ENCODE results near the gene PTH1R. TPM values are rescaled to one million over a fixed set of nuclear protein-coding genes. Genes with fewer than 3 reads are reported as not detected.
A peak's percentile ranks its signal among the peaks of the same experiment; 100 is the strongest.

PTH1R gene
- total RNA-seq, 4 donors from 2014 or later: 7.8 to 18.5 (median 14.5) TPM

GRCh38 chr3:46868948-46869347, 8.6 kb upstream of the PTH1R start:
- 80 to 93% methylated on average over 2 to 3 of the region's 7 CpGs for WGBS, 2 donors (ENCODE audit: low coverage in 1 of 2)
- Histone ChIP-seq H3K36me3 (no peaks in the 10 kb centered on the region), H3K27ac (peak overlapping the region in 1 of 4 donors; percentile 66), H3K4me1 (peaks cover 7 to 42% (median 22%) of the 10 kb centered on the region in 3 donors), H3K4me3 (no peak overlapping the region), H3K27me3 (no peaks in the 10 kb centered on the region), H3K9me3 (no peaks in the 10 kb centered on the region)
- TF ChIP-seq POLR2AphosphoS5 (IDR thresholded peaks at IDR 0.05) (no peak), POLR2A (IDR thresholded peaks at IDR 0.05) (no peak), EP300 (IDR thresholded peaks at IDR 0.05) (no peak), CTCF (IDR thresholded peaks at IDR 0.05) (no peak)
- no peak for ATAC-seq

GRCh38 chr3:46869440-46869839, 8.1 kb upstream of the PTH1R start:
- TF ChIP-seq POLR2AphosphoS5 (IDR thresholded peaks at IDR 0.05) (no peak), POLR2A (IDR thresholded peaks at IDR 0.05) (no peak), CTCF (IDR thresholded peaks at IDR 0.05) (no peak)
- WGBS, 2 donors (ENCODE audit: low coverage in 1 of 2): 67% methylated on average over 1 of the region's 10 CpGs; no CpG with 5 or more reads in 1 of the 2 donors
- Histone ChIP-seq H3K27me3 (no peaks in the 10 kb centered on the region), H3K4me3 (no peak overlapping the region), H3K9me3 (no peaks in the 10 kb centered on the region), H3K36me3 (no peaks in the 10 kb centered on the region), H3K27ac (no peak overlapping the region), H3K4me1 (peaks cover 7 to 47% (median 27%) of the 10 kb centered on the region in 3 donors)
- ATAC-seq: no peak

GRCh38 chr3:46870651-46871050, 6.9 kb upstream of the PTH1R start:
- Histone ChIP-seq H3K4me3 (no peak overlapping the region), H3K27ac (no peak overlapping the region), H3K9me3 (no peaks in the 10 kb centered on the region), H3K4me1 (peaks cover 7 to 56% (median 30%) of the 10 kb centered on the region in 3 donors), H3K36me3 (no peaks in the 10 kb centered on the region), H3K27me3 (no peaks in the 10 kb centered on the region)
- no peak for ATAC-seq
- TF ChIP-seq POLR2A (IDR thresholded peaks at IDR 0.05): no peak
- 82 to 89% methylated on average over 4 to 5 of the region's 5 CpGs for WGBS, 2 donors (ENCODE audit: low coverage in 1 of 2)

- Histone ChIP-seq H3K4me3 (no peak overlapping the region), H3K27ac (no peak overlapping the region), H3K36me3 (no peaks in the 10 kb centered on the region), H3K27me3 (no peaks in the 10 kb centered on the region), H3K9me3 (no peaks in the 10 kb centered on the region), H3K4me1 (peaks cover 7 to 56% (median 30%) of the 10 kb centered on the region in 3 donors)
- TF ChIP-seq EP300 (IDR thresholded peaks at IDR 0.05): no peak
- no peak for TF ChIP-seq CTCF (IDR thresholded peaks at IDR 0.05)
- TF ChIP-seq POLR2AphosphoS5 (IDR thresholded peaks at IDR 0.05): no peak
- 56 to 71% methylated on average over 3 of the region's 10 CpGs for WGBS, 2 donors (ENCODE audit: low coverage in 1 of 2)
- ATAC-seq: no peak
Measured at GRCh38 chr3:46871222-46871621, 6.3 kb upstream of the PTH1R start.

GRCh38 chr3:46873521-46873920, 4.0 kb upstream of the PTH1R start:
- TF ChIP-seq POLR2A (IDR thresholded peaks at IDR 0.05) (no peak), EP300 (IDR thresholded peaks at IDR 0.05) (no peak), CTCF (IDR thresholded peaks at IDR 0.05) (no peak), POLR2AphosphoS5 (IDR thresholded peaks at IDR 0.05) (no peak)
- 83% methylated on average over 1 of the region's 5 CpGs; no CpG with 5 or more reads in 1 of the 2 donors for WGBS, 2 donors (ENCODE audit: low coverage in 1 of 2)
- no peak overlapping the region for H3K4me3 ChIP-seq
- ATAC-seq: no peak
- no peaks in the 10 kb centered on the region for H3K27me3 ChIP-seq
- peak overlapping the region in 3 of 4 donors; percentile 60 to 67 (median 66) for H3K27ac ChIP-seq
- no peaks in the 10 kb centered on the region for H3K9me3 ChIP-seq
- H3K36me3 ChIP-seq: no peaks in the 10 kb centered on the region
- peaks cover 0 to 40% (median 13%) of the 10 kb centered on the region in 3 donors for H3K4me1 ChIP-seq

Data from gastroesophageal sphincter (tissue), 4 donors.